ENCODE data around the gene JAM3.

GRCh38 chr11:134062265-134063123 is 6.4 kb upstream of the JAM3 start:
- TF ChIP-seq CTCF (IDR thresholded peaks at IDR 0.05) (no peak), POLR2A (IDR thresholded peaks at IDR 0.05) (no peak)
